Neural cell (in vitro differentiated cells): ENCODE results near the gene ZNF428. TPM values are rescaled to one million over a fixed set of nuclear protein-coding genes. Genes with fewer than 3 reads are reported as not detected.
"Not testable (repeated sequence)": the region's sequence is repeated elsewhere in the genome, so short reads cannot be mapped to it uniquely, and the experiment has no call there.

Source experiments
- H2AFZ ChIP-seq: fragments of 200-600, 300-800 bp; sonication (generic), shearing (Covaris generic); 2 replicates; pipeline ENCODE4 v1.6.0; 2014; ENCODE audit warnings: low read depth, mild to moderate bottlenecking, antibody characterized with exemption, low read length, moderate library complexity
- H3F3A ChIP-seq: fragments of 200-600 bp; shearing (Covaris generic); 2 replicates; pipeline ENCODE4 v1.6.1; 2016; ENCODE audit warnings: mild to moderate bottlenecking, moderate library complexity, mixed read lengths, antibody characterized with exemption, low read length; ENCODE audit not compliant: insufficient read depth, poor library complexity, severe bottlenecking
- H3K27ac ChIP-seq: fragments of 200-600, 300-800 bp; sonication (generic), shearing (Covaris generic); 2 replicates; pipeline ENCODE4 v1.5.1; 2014; ENCODE audit warnings: mild to moderate bottlenecking, low read length, moderate library complexity
- H3K27me3 ChIP-seq: fragments of 300-800, 200-600 bp; sonication (generic), shearing (Covaris generic); 2 replicates; pipeline ENCODE4 v1.6.0; 2014; ENCODE audit warnings: mild to moderate bottlenecking, low read depth, low read length, moderate library complexity; ENCODE audit not compliant: insufficient read depth
- H3K36me3 ChIP-seq: fragments of 300-800, 200-600 bp; sonication (generic), shearing (Covaris generic); 2 replicates; pipeline ENCODE4 v1.5.1; 2014; ENCODE audit warnings: mild to moderate bottlenecking, antibody characterized with exemption, low read length, moderate library complexity; ENCODE audit not compliant: insufficient read depth
- H3K4me2 ChIP-seq: fragments of 300-800, 200-600 bp; sonication (generic), shearing (Covaris generic); 2 replicates; pipeline ENCODE4 v1.6.0; 2014; ENCODE audit warnings: mild to moderate bottlenecking, low read length
- H3K4me3 ChIP-seq: fragments of 300-800, 200-600 bp; sonication (generic), shearing (Covaris generic); 2 replicates; pipeline ENCODE4 v1.5.1; 2014; ENCODE audit warnings: mild to moderate bottlenecking, low read length, moderate library complexity
- H3K79me2 ChIP-seq: fragments of 200-600 bp; shearing (Covaris generic); replicated peaks from 2 replicates; pipeline ENCODE4 v1.6.0; 2014; ENCODE audit warnings: mild to moderate bottlenecking, low read length, moderate library complexity; ENCODE audit not compliant: insufficient read depth
- H3K9ac ChIP-seq: fragments of 300-800, 200-600 bp; sonication (generic), shearing (Covaris generic); 2 replicates; pipeline ENCODE4 v1.6.1; 2016; ENCODE audit warnings: mild to moderate bottlenecking, low read length, mixed read lengths
- H3K9me2 ChIP-seq: fragments of 200-600 bp; shearing (Covaris generic); 2 replicates; pipeline ENCODE4 v1.6.1; 2016; ENCODE audit warnings: mild to moderate bottlenecking, low read length, mixed read lengths; ENCODE audit not compliant: insufficient read depth
- H3K9me3 ChIP-seq: fragments of 200-600, 300-800 bp; sonication (generic), shearing (Covaris generic); 2 replicates; pipeline ENCODE4 v1.6.1; 2016; ENCODE audit warnings: mild to moderate bottlenecking, mixed run types, low read length, moderate library complexity, mixed read lengths
- H4K20me1 ChIP-seq: fragments of 200-600 bp; shearing (Covaris generic); 2 replicates; pipeline ENCODE4 v1.6.1; 2016; ENCODE audit warnings: mild to moderate bottlenecking, mixed run types; ENCODE audit not compliant: insufficient read depth
- EP300 ChIP-seq: fragments of 450-650 bp; conservative IDR thresholded peaks from 2 replicates; pipeline ENCODE4 v1.6.1; 2014; ENCODE audit warnings: antibody characterized with exemption, mild to moderate bottlenecking, moderate library complexity; ENCODE audit not compliant: poor library complexity, severe bottlenecking
- EZH2 ChIP-seq: fragments of 200-600, 300-800 bp; shearing (Covaris generic), sonication (generic); IDR thresholded peaks from 2 replicates; pipeline ENCODE4 v1.6.1; 2014; ENCODE audit warnings: antibody characterized with exemption, low read length, borderline replicate concordance, mild to moderate bottlenecking; ENCODE audit not compliant: insufficient read depth, poor library complexity, severe bottlenecking
- MXI1 ChIP-seq: fragments of 450-650 bp; conservative IDR thresholded peaks from 2 replicates; pipeline ENCODE4 v1.6.1; 2014; ENCODE audit warnings: antibody characterized with exemption, mild to moderate bottlenecking; ENCODE audit not compliant: poor library complexity, severe bottlenecking
- POLR2AphosphoS5 ChIP-seq: IDR thresholded peaks from 2 replicates; pipeline ENCODE4 v1.6.1; 2012
- RAD21 ChIP-seq: fragments of 450-650 bp; conservative IDR thresholded peaks from 2 replicates; pipeline ENCODE4 v1.6.1; 2014; ENCODE audit warnings: antibody characterized with exemption, mild to moderate bottlenecking, moderate library complexity
- SMC3 ChIP-seq: fragments of 450-650 bp; conservative IDR thresholded peaks from 2 replicates; pipeline ENCODE4 v1.6.1; 2014; ENCODE audit warnings: antibody characterized with exemption, mild to moderate bottlenecking, moderate library complexity; ENCODE audit not compliant: poor library complexity
- TAF1 ChIP-seq: IDR thresholded peaks from 2 replicates; pipeline ENCODE4 v1.6.1; 2012; ENCODE audit warnings: low read depth
- polyA plus RNA-seq: library from polyadenylated mRNA; depleted of rRNA; stranded (reverse); fragments of >200 nt; gene quantifications from 2 replicates; pipeline ENCODE4 v1.2.3, GENCODE V29; 2014
- TF ChIP-seq, protein P1 (sequence below): fragments of 450-650 bp; IDR thresholded peaks from 2 replicates; pipeline ENCODE4 v1.5.1; 2014; ENCODE audit warnings: antibody characterized with exemption, mild to moderate bottlenecking, moderate library complexity; ENCODE audit not compliant: poor library complexity, severe bottlenecking
- TF ChIP-seq, protein P2 (sequence below): IDR thresholded peaks from 2 replicates; pipeline ENCODE4 v1.6.1; 2012; ENCODE audit warnings: borderline replicate concordance

ZNF428 gene
- polyA plus RNA-seq, 1 donor from 2014 or later: 1,008 TPM

DNA sequence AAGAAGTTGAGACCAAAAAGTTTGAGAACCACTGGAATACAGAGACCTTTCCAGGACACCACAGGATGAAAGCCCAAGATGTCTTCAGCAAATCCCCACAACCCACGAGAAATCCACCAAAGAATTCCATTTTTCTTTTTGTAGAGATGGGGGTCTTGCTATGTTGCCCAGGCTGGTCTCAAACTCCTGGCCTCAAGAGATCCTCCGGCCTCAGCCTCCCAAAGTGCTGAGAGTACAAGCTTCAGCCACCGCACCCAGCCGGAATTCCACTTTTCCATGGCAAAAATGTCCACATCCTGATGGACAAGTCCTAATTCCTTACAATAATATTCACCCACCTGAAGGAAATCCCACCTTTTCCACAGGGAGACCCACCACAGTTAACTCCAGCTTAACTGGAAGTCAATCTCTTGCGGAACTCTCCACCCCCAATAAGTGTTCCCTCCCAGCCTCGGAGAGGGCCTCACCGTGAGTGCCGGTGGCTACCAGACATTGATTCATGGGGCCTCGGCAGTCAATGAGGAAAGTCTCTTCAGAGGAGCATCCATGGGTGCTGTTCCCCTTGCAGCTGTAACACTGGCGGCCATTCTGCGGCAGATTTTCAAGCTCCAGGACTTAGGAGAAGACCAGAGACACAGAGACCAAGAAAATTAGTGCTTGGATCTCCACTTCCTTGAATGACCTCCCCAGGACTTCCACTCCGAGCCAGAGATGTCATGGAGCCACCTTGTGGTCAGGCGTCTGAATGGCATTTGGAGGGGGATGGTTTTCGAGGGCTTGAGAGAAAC, 32.5 kb upstream of the ZNF428 start:
- no peaks in the 10 kb centered on the region for H3K36me3 ChIP-seq
- H3K4me3 ChIP-seq: no peak overlapping the region
- no peak overlapping the region for H3K27ac ChIP-seq
- no peaks in the 10 kb centered on the region for H3K27me3 ChIP-seq
- TF ChIP-seq MXI1 (no peak), TAF1 (no peak), EZH2 (no peak), POLR2AphosphoS5 (no peak), EP300 (no peak), RAD21 (peak; percentile 70), SMC3 (peak; percentile 69)
- TF ChIP-seq, protein P1, sequence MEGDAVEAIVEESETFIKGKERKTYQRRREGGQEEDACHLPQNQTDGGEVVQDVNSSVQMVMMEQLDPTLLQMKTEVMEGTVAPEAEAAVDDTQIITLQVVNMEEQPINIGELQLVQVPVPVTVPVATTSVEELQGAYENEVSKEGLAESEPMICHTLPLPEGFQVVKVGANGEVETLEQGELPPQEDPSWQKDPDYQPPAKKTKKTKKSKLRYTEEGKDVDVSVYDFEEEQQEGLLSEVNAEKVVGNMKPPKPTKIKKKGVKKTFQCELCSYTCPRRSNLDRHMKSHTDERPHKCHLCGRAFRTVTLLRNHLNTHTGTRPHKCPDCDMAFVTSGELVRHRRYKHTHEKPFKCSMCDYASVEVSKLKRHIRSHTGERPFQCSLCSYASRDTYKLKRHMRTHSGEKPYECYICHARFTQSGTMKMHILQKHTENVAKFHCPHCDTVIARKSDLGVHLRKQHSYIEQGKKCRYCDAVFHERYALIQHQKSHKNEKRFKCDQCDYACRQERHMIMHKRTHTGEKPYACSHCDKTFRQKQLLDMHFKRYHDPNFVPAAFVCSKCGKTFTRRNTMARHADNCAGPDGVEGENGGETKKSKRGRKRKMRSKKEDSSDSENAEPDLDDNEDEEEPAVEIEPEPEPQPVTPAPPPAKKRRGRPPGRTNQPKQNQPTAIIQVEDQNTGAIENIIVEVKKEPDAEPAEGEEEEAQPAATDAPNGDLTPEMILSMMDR: peak; percentile 73
- TF ChIP-seq, protein P2, sequence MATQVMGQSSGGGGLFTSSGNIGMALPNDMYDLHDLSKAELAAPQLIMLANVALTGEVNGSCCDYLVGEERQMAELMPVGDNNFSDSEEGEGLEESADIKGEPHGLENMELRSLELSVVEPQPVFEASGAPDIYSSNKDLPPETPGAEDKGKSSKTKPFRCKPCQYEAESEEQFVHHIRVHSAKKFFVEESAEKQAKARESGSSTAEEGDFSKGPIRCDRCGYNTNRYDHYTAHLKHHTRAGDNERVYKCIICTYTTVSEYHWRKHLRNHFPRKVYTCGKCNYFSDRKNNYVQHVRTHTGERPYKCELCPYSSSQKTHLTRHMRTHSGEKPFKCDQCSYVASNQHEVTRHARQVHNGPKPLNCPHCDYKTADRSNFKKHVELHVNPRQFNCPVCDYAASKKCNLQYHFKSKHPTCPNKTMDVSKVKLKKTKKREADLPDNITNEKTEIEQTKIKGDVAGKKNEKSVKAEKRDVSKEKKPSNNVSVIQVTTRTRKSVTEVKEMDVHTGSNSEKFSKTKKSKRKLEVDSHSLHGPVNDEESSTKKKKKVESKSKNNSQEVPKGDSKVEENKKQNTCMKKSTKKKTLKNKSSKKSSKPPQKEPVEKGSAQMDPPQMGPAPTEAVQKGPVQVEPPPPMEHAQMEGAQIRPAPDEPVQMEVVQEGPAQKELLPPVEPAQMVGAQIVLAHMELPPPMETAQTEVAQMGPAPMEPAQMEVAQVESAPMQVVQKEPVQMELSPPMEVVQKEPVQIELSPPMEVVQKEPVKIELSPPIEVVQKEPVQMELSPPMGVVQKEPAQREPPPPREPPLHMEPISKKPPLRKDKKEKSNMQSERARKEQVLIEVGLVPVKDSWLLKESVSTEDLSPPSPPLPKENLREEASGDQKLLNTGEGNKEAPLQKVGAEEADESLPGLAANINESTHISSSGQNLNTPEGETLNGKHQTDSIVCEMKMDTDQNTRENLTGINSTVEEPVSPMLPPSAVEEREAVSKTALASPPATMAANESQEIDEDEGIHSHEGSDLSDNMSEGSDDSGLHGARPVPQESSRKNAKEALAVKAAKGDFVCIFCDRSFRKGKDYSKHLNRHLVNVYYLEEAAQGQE: no peak
- no peaks in the 10 kb centered on the region for H3K9me3 ChIP-seq
- H4K20me1 ChIP-seq: no peaks in the 10 kb centered on the region
- no peak overlapping the region for H2AFZ ChIP-seq
- H3F3A ChIP-seq: no peaks in the 10 kb centered on the region
- H3K79me2 ChIP-seq: no peaks in the 10 kb centered on the region
- no peak overlapping the region for H3K4me2 ChIP-seq
- no peaks in the 10 kb centered on the region for H3K9me2 ChIP-seq
- no peak overlapping the region for H3K9ac ChIP-seq

DNA sequence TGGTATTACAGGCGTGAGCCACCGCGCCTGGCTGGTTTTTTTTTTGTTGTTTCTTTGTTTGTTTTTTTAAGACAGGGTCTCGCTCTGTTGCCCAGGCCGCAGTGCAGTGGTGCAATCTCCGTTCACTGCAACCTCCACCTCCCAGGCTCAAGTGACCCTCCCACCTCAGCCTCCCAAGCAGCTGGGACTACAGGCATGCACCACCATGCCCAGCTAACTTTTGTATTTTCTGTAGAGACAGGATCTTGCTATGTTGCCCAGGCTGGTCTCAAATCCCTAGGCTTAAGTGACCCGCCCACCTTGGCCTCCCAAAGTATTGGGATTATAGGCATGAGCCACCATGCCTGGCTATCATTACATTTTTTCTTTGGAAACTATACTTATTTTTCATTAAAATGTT, 30.8 kb upstream of the ZNF428 start:
- H3K4me3 ChIP-seq, H3K79me2 ChIP-seq, H2AFZ ChIP-seq, H3K27me3 ChIP-seq, H3K27ac ChIP-seq, H3K9me3 ChIP-seq, H3K9me2 ChIP-seq, H3F3A ChIP-seq, H3K9ac ChIP-seq, H3K4me2 ChIP-seq, H4K20me1 ChIP-seq, H3K36me3 ChIP-seq: not testable (repeated sequence)
